Retinal pigment epithelial cell (primary cell): ENCODE results near the gene AKAP8.

Source experiments
- DNase-seq: peaks from one replicate; pipeline ENCODE4 v3.0.0-alpha.2; 2010; ENCODE audit warnings: low read depth
- H3K4me3 ChIP-seq: 2 replicates; pipeline ENCODE4 v1.5.1; 2011; ENCODE audit warnings: mild to moderate bottlenecking, low read length, control low read depth, moderate library complexity
- TF ChIP-seq, protein P1 (sequence below): conservative IDR thresholded peaks from 2 replicates; pipeline ENCODE4 v1.5.1; 2011; ENCODE audit warnings: low read depth, low read length, control low read depth, inconsistent platforms

Gene AKAP8

DNA sequence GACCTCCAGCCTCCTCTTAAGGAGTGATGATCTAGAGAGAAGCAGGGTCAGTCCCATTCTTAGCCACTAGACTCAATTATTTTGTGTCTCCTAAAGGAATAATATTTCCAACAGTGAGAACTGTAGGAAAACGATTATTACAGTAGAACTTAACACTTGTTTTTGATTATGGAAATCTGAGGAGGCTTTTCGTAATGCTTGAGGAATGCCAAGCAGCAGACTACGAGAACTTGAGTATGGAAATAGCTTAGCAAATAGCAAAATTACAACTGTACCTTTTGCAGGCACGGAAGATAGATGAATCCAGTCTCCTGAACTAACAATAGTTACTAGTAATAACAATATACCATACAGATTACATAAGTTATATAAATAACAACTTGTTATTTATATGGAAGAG, 59.5 kb downstream of the AKAP8 start:
- TF ChIP-seq, protein P1, sequence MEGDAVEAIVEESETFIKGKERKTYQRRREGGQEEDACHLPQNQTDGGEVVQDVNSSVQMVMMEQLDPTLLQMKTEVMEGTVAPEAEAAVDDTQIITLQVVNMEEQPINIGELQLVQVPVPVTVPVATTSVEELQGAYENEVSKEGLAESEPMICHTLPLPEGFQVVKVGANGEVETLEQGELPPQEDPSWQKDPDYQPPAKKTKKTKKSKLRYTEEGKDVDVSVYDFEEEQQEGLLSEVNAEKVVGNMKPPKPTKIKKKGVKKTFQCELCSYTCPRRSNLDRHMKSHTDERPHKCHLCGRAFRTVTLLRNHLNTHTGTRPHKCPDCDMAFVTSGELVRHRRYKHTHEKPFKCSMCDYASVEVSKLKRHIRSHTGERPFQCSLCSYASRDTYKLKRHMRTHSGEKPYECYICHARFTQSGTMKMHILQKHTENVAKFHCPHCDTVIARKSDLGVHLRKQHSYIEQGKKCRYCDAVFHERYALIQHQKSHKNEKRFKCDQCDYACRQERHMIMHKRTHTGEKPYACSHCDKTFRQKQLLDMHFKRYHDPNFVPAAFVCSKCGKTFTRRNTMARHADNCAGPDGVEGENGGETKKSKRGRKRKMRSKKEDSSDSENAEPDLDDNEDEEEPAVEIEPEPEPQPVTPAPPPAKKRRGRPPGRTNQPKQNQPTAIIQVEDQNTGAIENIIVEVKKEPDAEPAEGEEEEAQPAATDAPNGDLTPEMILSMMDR, result no peak
- DNase-seq, result no peak
- no peak overlapping the region for H3K4me3 ChIP-seq

DNA sequence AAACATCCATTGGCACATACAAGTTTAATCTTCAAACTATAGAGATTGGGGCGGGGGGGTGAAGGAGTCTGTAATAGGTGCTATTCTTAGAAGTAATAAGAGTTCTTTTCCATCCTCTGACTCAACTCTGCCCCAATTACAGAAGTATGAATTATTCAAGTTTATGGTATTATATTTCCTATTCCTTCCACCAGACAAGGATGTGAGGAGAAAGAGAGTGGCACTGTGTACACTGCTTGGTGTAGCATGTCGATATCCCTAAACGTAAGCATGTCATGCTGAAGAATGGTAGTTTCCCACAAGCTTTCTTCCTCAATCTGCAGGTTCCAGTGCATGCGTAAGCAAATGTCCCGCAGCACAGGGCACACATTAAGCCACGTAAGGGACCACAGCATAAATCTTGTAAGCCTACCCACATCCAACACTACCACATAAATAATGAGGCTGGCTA, 61.3 kb downstream of the AKAP8 start:
- H3K4me3 ChIP-seq, result no peak overlapping the region
- TF ChIP-seq, protein P1, result no peak
- DNase-seq, result no peak

DNA sequence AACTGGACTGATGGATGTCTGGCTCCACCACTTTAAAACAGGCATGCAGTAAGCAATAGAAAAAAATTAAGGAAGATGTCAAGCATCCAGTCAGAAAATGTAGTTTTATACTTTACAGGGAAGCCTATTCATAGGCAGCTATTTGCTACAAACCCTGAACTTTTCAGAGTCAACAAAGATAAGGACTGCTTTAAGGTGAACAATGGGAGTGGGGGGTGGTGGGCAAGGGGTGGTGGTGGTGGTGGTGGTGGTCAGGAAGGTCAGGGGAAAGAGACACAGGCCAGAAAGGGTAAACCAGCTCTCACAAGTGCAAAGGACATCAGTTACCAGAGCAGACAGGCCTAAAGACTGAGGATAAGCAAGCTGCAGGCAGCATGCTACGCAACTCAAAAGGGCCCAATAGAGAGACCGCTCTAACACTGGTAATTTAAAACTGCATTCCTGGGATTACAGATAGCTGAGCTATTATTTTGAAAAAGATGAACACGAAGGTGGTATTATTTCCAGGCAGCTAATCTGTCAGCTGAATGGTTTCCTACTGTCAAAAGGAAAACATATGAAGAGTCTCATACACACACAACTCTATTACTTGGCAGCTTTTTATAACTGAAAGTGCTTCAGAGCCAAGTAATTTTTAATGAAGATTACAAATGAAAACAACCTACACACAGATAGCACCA, 62.1 kb downstream of the AKAP8 start:
- no peak overlapping the region for H3K4me3 ChIP-seq

DNA sequence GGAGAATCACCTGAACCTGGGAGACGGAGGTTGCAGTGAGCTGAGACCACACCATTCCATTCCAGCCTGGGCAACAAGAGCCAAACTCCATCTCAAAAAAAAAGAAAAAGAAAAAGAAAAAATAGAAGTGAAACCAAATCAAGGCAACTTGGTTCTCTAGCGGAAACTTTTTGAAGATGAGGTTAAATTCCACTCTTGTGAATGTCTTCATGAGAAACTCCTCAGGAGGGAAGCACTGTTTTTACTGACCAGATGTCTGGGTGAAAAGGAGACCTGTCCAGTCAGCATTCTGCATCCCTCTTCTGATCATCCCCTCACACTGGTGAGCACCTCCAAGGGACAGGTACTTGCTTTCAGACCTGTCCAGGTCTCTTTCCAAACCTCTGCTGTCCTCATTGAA, 63.1 kb downstream of the AKAP8 start:
- no peak for DNase-seq
- TF ChIP-seq, protein P1, result no peak
- H3K4me3 ChIP-seq, result no peak overlapping the region

More for the DNA sequence above, 62.1 kb downstream of the AKAP8 start:
- TF ChIP-seq, protein P1, result no peak
- DNase-seq, result no peak

DNA sequence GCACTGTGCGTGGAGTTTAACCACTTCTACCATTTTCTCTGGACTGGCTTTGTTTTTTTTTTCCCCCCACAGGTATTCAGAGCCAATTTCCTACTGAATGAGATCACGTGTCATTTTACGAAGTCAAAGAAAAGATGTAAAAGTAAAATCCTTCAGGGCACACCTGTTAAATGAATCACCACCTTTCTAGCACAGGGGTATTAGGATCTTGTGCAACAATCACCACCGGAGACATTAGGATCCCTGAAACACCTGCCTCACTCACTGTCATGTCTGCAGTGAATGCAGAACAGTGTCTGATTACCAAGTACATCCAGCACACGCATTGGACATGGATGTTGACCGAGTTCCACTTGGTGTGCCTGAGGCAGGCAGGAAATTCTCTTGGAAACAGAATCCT, 64.5 kb downstream of the AKAP8 start:
- no peak overlapping the region for H3K4me3 ChIP-seq
- TF ChIP-seq, protein P1, result no peak
- no peak for DNase-seq

DNA sequence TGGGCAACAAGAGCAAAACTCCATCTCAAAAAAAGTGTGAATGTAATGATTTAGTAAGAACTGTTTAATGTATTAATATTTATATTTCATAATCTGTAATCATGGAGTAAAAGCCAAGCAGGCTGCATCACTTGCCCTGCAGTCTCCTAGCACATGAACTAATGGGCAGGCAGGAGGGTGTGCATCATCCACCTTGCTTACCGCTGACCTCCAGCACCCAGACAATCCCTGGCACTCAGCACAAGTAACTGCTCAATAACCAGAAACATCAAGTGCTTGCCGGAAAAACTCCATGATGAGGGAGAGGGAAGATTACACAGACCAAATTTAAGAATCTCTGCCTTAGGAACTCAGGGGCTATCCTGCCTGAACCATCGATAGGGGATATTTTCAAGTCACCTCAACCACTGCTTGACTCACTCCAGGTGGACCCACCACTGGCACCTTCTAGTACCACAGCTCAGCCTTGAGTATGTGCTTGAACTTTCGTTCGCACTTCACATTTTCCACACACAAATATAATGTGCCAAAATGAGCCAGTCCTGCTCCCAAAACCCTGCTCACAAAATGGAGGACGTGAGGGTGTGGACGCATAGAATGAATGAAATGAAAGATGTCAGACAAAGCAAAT, 65.8 kb downstream of the AKAP8 start:
- no peak for DNase-seq
- no peak overlapping the region for H3K4me3 ChIP-seq
- TF ChIP-seq, protein P1, result no peak

DNA sequence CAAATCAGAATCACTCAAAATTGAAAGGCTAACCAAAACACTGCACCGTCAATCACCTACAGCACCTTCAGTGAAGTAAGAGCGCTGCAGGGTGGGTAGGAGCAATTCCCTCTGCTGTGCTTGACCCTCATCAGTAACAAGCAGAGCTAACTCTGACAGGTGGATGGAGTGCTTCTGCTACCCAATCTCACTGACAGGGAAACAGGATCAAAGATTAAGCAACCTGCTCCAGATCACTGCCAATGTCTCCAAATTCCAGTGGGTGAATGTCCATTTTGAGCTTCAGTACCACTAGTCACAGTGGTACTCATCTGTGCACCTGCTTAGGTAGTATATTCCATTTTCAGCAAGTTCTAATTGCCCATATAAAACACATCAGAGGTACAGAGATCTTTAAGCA, 72.4 kb downstream of the AKAP8 start:
- H3K4me3 ChIP-seq, result no peak overlapping the region
- no peak for DNase-seq
- TF ChIP-seq, protein P1, result no peak
